ENCODE results near the gene BMPR1B. TPM values are rescaled to one million over a fixed set of nuclear protein-coding genes. Genes with fewer than 3 reads are reported as not detected.
A peak's percentile ranks its signal among the peaks of the same experiment; 100 is the strongest.

The BMPR1B gene
- total RNA-seq, 1 experiment from 2014 or later: 0.35 TPM

DNA sequence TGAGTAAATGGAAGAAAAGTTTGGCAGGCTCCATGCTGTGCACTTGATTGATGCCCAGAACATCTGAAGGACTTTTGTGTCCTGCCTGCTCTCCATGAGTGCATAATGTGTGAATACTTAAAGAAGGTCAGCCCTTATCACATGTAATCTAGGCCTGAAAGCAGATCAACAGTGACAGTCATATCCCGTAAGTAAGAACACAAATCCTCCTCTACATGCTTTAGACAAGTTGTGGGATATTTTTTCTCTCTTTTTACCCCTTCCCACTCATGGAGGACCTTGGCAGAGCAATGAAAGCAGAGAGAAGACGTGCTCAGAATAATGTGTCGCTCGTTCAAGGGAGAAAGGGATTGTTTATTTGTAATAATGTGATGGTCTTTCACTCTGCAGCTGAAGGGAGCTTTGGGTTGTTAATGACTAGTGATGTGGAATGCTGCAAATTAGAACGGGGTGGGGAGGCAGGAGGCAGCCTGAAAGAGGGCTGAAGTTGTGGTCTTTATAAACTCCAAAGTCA is 286.6 kb downstream of the BMPR1B start:
- no peaks in the 10 kb centered on the region for H3K27me3 Mint-ChIP-seq (ENCODE audit: low read depth)
- no CpG with 5 or more reads among the region's 5 CpGs for WGBS (ENCODE audit: extremely low coverage, insufficient read length, low lambda C conversion rate)
- no peak overlapping the region for H4K91ac ChIP-seq (ENCODE audit: insufficient read length, low read depth, low read length)

More for the DNA sequence above, 286.6 kb downstream of the BMPR1B start:
- Histone ChIP-seq H3K18ac (ENCODE audit: insufficient read length, low read depth, low read length) (no peak overlapping the region), H2BK12ac (ENCODE audit: insufficient read length, low read depth, low read length) (no peak overlapping the region), H2BK15ac (ENCODE audit: low read depth, low read length) (no peak overlapping the region), H3K27ac (ENCODE audit: insufficient read length, low read depth, low read length) (no peak overlapping the region), H3K9ac (ENCODE audit: extremely low read depth, insufficient read length, low read length) (no peak overlapping the region), H3K23ac (ENCODE audit: insufficient read length, low read depth, low read length) (no peak overlapping the region), H2AK5ac (ENCODE audit: insufficient read length, low read length) (no peak overlapping the region), H3K56ac (ENCODE audit: insufficient read length, low read depth, low read length) (no peak overlapping the region), H2BK5ac (ENCODE audit: insufficient read length, low read length) (no peak overlapping the region), H3K4me2 (ENCODE audit: insufficient read depth, insufficient read length, low read length) (peak overlapping the region; percentile 14), H3K79me1 (ENCODE audit: insufficient read depth, low read depth, low read length, poor library complexity, severe bottlenecking) (no peaks in the 10 kb centered on the region), H3K4me1 (ENCODE audit: insufficient read depth, low read length) (no peaks in the 10 kb centered on the region; the same call in 1 of the 2 replicates), H4K20me1 (ENCODE audit: control insufficient read depth, insufficient read depth, insufficient read length) (no peaks in the 10 kb centered on the region), H3K27me3 (ENCODE audit: insufficient read depth, low read length) (no peaks in the 10 kb centered on the region), H3K9me3 (ENCODE audit: control insufficient read depth, low read depth, low read length) (no peaks in the 10 kb centered on the region), H2BK20ac (ENCODE audit: low read depth, low read length, poor library complexity, severe bottlenecking) (no peak overlapping the region), H3K4ac (ENCODE audit: low read depth, low read length) (no peak overlapping the region), H4K8ac (replicated peaks; ENCODE audit: insufficient read length, low read depth, low read length) (no peak overlapping the region), H2BK120ac (ENCODE audit: low read depth, low read length, poor library complexity, severe bottlenecking) (no peak overlapping the region), H4K5ac (ENCODE audit: insufficient read length, low read depth, low read length) (no peak overlapping the region), H3K14ac (ENCODE audit: insufficient read depth, low read length) (no peak overlapping the region), H3K79me2 (ENCODE audit: insufficient read depth, low read length) (no peaks in the 10 kb centered on the region), H2AFZ (ENCODE audit: low read length) (peak overlapping the region; percentile 96), H3T11ph (ENCODE audit: low read length) (no peak overlapping the region), H3K23me2 (ENCODE audit: insufficient read length, low read depth, low read length, poor library complexity, severe bottlenecking) (no peaks in the 10 kb centered on the region)
- Mint-ChIP-seq H3K4me3 (no peak overlapping the region), H3K4me1 (no peaks in the 10 kb centered on the region), H3K36me3 (ENCODE audit: insufficient read depth in 1 of 3, low read depth in 3 of 3) (no peaks in the 10 kb centered on the region), H3K27ac (no peak overlapping the region), H3K9me3 (no peaks in the 10 kb centered on the region)
- DNase-seq: no peak
- TF ChIP-seq, protein P1, sequence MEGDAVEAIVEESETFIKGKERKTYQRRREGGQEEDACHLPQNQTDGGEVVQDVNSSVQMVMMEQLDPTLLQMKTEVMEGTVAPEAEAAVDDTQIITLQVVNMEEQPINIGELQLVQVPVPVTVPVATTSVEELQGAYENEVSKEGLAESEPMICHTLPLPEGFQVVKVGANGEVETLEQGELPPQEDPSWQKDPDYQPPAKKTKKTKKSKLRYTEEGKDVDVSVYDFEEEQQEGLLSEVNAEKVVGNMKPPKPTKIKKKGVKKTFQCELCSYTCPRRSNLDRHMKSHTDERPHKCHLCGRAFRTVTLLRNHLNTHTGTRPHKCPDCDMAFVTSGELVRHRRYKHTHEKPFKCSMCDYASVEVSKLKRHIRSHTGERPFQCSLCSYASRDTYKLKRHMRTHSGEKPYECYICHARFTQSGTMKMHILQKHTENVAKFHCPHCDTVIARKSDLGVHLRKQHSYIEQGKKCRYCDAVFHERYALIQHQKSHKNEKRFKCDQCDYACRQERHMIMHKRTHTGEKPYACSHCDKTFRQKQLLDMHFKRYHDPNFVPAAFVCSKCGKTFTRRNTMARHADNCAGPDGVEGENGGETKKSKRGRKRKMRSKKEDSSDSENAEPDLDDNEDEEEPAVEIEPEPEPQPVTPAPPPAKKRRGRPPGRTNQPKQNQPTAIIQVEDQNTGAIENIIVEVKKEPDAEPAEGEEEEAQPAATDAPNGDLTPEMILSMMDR (conservative IDR thresholded peaks at IDR 0.05): no peak

Data from H9 (cell line).